C4-2B (cell line): ENCODE measurements around the gene ZNF33A.
"Not testable (repeated sequence)": the region's sequence is repeated elsewhere in the genome, so short reads cannot be mapped to it uniquely, and the experiment has no call there.

Source experiments
- H3K27ac ChIP-seq: fragments of 450-650 bp; 2 replicates; pipeline ENCODE4 v1.5.1; 2017
- CTCF ChIP-seq: fragments of 450-650 bp; conservative IDR thresholded peaks from 2 replicates; pipeline ENCODE4 v1.5.1; 2017; ENCODE audit warnings: mild to moderate bottlenecking
- ZFX ChIP-seq: fragments of 450-650 bp; IDR thresholded peaks from 2 replicates; pipeline ENCODE4 v1.6.1; 2017

ZNF33A gene

GRCh38 chr10:37991655-37992054, 18.8 kb upstream of the ZNF33A start:
- TF ChIP-seq ZFX (no peak), CTCF (no peak)
- H3K27ac ChIP-seq, result no peak overlapping the region

- H3K27ac ChIP-seq, result no peak overlapping the region
- TF ChIP-seq CTCF (no peak), ZFX (no peak)
Observed at GRCh38 chr10:37992083-37992482, 18.4 kb upstream of the ZNF33A start.

GRCh38 chr10:37998920-37999319, 11.6 kb upstream of the ZNF33A start:
- not testable (repeated sequence) for H3K27ac ChIP-seq

- H3K27ac ChIP-seq, result not testable (repeated sequence)
Observed at GRCh38 chr10:38000474-38000873, 10.0 kb upstream of the ZNF33A start.

- TF ChIP-seq CTCF (no peak), ZFX (no peak)
- H3K27ac ChIP-seq, result no peak overlapping the region
Observed at GRCh38 chr10:38003026-38003425, 7.4 kb upstream of the ZNF33A start.

- TF ChIP-seq ZFX (no peak), CTCF (no peak)
- H3K27ac ChIP-seq, result no peak overlapping the region
Observed at GRCh38 chr10:38003588-38003987, 6.9 kb upstream of the ZNF33A start.

- TF ChIP-seq CTCF, result no peak
- no peak for TF ChIP-seq ZFX
- H3K27ac ChIP-seq, result no peak overlapping the region
Observed at GRCh38 chr10:38007551-38007950, 2.9 kb upstream of the ZNF33A start.

- no peak overlapping the region for H3K27ac ChIP-seq
- TF ChIP-seq ZFX (no peak), CTCF (no peak)
Observed at GRCh38 chr10:38007991-38008390, 2.5 kb upstream of the ZNF33A start.

- H3K27ac ChIP-seq, result no peak overlapping the region
- TF ChIP-seq CTCF (no peak), ZFX (no peak)
Observed at GRCh38 chr10:38016354-38016753, 5.9 kb downstream of the ZNF33A start.

- not testable (repeated sequence) for H3K27ac ChIP-seq
Observed at GRCh38 chr10:38019124-38019523, 8.6 kb downstream of the ZNF33A start.
